ENCODE measurements around the gene ATP5ME. TPM values are rescaled to one million over a fixed set of nuclear protein-coding genes. Genes with fewer than 3 reads are reported as not detected.

ATP5ME gene
- total RNA-seq, 1 donor from 2014 or later: 95.1 TPM

DNA sequence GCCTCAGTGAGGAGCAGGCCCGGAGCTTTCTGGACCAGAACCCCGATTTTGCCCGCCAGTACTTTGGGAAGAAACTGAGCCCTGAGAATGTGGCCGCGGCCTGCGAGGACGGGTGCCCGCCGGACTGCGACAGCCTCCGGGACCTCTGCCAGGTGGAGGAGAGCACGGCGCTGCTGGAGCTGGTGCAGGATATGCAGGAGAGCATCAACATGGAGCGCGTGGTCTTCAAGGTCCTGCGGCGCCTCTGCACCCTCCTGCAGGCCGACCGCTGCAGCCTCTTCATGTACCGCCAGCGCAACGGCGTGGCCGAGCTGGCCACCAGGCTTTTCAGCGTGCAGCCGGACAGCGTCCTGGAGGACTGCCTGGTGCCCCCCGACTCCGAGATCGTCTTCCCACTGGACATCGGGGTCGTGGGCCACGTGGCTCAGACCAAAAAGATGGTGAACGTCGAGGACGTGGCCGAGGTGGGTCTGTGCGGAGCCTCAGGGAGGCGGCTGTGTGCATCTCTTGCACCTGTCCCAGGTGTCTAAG, 48.4 kb downstream of the ATP5ME start:
- Histone ChIP-seq H3K4me1 (peaks cover 18% of the 10 kb centered on the region), H3K4me2 (peak overlapping the region; percentile 46), H3K27ac (no peak overlapping the region), H4K20me1 (ENCODE audit: low read depth) (no peaks in the 10 kb centered on the region), H3K36me3 (no peaks in the 10 kb centered on the region), H2AFZ (replicated peaks) (peak overlapping the region; percentile 76), H3K4me3 (no peak overlapping the region), H3K79me2 (ENCODE audit: low read depth) (no peaks in the 10 kb centered on the region), H3F3A (ENCODE audit: low read depth) (peaks cover 8% of the 10 kb centered on the region), H3K27me3 (no peaks in the 10 kb centered on the region), H3K9ac (no peak overlapping the region), H3K9me3 (ENCODE audit: low read depth) (no peaks in the 10 kb centered on the region)
- Mint-ChIP-seq H3K36me3 (no peaks in the 10 kb centered on the region), H3K27ac (peak overlapping the region; percentile 29), H3K4me3 (no peak overlapping the region), H3K4me1 (peaks cover 8% of the 10 kb centered on the region), H3K27me3 (ENCODE audit: insufficient read depth, low read depth) (peaks cover 14% of the 10 kb centered on the region), H3K9me3 (peaks cover 6% of the 10 kb centered on the region)
- TF ChIP-seq EZH2 (IDR thresholded peaks at IDR 0.05) (no peak), EZH2phosphoT487 (IDR thresholded peaks at IDR 0.05) (no peak)
- TF ChIP-seq, protein P1, sequence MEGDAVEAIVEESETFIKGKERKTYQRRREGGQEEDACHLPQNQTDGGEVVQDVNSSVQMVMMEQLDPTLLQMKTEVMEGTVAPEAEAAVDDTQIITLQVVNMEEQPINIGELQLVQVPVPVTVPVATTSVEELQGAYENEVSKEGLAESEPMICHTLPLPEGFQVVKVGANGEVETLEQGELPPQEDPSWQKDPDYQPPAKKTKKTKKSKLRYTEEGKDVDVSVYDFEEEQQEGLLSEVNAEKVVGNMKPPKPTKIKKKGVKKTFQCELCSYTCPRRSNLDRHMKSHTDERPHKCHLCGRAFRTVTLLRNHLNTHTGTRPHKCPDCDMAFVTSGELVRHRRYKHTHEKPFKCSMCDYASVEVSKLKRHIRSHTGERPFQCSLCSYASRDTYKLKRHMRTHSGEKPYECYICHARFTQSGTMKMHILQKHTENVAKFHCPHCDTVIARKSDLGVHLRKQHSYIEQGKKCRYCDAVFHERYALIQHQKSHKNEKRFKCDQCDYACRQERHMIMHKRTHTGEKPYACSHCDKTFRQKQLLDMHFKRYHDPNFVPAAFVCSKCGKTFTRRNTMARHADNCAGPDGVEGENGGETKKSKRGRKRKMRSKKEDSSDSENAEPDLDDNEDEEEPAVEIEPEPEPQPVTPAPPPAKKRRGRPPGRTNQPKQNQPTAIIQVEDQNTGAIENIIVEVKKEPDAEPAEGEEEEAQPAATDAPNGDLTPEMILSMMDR (IDR thresholded peaks at IDR 0.05): no peak
- DNase-seq (ENCODE audit: low spot score): no peak

DNA sequence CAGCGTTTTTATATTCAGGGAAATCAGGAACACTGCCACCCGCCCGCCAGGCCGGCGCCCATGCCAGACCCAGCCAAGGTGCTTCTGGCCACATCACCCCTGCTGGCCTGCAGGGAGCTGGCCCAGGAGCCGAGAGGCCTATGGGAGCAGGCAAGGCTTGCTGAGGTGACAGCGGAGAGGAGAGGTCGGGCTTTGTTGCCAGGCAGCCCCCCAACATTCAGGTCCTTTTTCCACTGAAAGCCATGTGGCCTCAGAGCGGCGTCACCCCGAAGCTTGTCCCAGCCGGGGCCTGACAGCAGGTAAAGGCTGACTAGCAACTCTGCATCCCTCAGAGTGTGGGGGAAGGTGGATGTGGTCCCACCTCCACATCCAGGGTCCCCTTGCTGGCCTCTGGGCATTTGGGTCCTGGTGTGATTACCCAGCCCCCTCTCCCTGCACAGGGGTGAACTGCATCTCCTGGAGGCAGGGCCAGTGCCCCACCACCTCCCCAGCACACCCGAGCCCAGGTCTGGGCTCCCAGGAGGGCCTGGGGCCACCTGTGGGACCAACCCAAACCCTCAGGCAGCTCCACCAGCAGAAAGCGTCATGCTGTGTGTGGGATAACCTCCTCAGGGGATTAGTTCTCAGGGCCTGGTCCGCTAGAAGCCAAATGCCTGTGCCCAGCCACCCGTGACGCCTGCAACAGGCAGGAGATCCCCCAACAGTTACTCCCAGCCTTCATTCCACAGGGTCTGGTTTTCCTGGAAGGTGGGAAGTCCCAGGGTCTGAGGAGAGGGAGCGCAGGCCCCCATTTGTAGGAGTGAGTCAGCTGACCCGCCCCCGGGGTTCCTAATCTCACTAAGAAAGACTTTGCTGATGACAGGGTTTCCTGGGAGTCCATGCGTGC, 49.1 kb downstream of the ATP5ME start, which contains the start of gene PDE6B:
Gene PDE6B, plus strand, starts transcription at position 869 of the 886 bp plus-strand sequence. CDS start 54 bp downstream, outside the sequence.
- peaks cover 6% of the 10 kb centered on the region for H3K9me3 Mint-ChIP-seq
- Histone ChIP-seq H3K9me3 (ENCODE audit: low read depth) (no peaks in the 10 kb centered on the region), H3K79me2 (ENCODE audit: low read depth) (no peaks in the 10 kb centered on the region), H4K20me1 (ENCODE audit: low read depth) (no peaks in the 10 kb centered on the region), H3K4me1 (peaks cover 18% of the 10 kb centered on the region), H3K4me2 (peak within 1 kb of the TSS; percentile 46), H3F3A (ENCODE audit: low read depth) (peaks cover 8% of the 10 kb centered on the region), H3K9ac (no peak within 1 kb of the TSS), H3K36me3 (no peaks in the 10 kb centered on the region), H2AFZ (replicated peaks) (peak within 1 kb of the TSS; percentile 76), H3K4me3 (no peak within 1 kb of the TSS), H3K27me3 (no peaks in the 10 kb centered on the region), H3K27ac (no peak within 1 kb of the TSS)
- peaks cover 13% of the 10 kb centered on the region for H3K27me3 Mint-ChIP-seq (ENCODE audit: insufficient read depth, low read depth)
- no peaks in the 10 kb centered on the region for H3K36me3 Mint-ChIP-seq
- H3K4me3 Mint-ChIP-seq: no peak within 1 kb of the TSS
- peaks cover 8% of the 10 kb centered on the region for H3K4me1 Mint-ChIP-seq
- TF ChIP-seq, protein P1 (IDR thresholded peaks at IDR 0.05): no peak
- TF ChIP-seq EZH2 (IDR thresholded peaks at IDR 0.05): no peak
- TF ChIP-seq EZH2phosphoT487 (IDR thresholded peaks at IDR 0.05): no peak
- DNase-seq (ENCODE audit: low spot score): peak; percentile 70
- peak within 1 kb of the TSS; percentile 29 for H3K27ac Mint-ChIP-seq

- Histone ChIP-seq H3F3A (ENCODE audit: low read depth) (peaks cover 8% of the 10 kb centered on the region), H3K27ac (no peak overlapping the region), H4K20me1 (ENCODE audit: low read depth) (no peaks in the 10 kb centered on the region), H3K79me2 (ENCODE audit: low read depth) (no peaks in the 10 kb centered on the region), H3K4me2 (no peak overlapping the region), H3K9me3 (ENCODE audit: low read depth) (no peaks in the 10 kb centered on the region), H3K4me1 (peaks cover 18% of the 10 kb centered on the region), H3K27me3 (no peaks in the 10 kb centered on the region), H3K9ac (no peak overlapping the region), H3K36me3 (no peaks in the 10 kb centered on the region), H3K4me3 (no peak overlapping the region), H2AFZ (replicated peaks) (no peak overlapping the region)
- Mint-ChIP-seq H3K27ac (no peak overlapping the region), H3K27me3 (ENCODE audit: insufficient read depth, low read depth) (peaks cover 8% of the 10 kb centered on the region), H3K36me3 (no peaks in the 10 kb centered on the region), H3K4me1 (peaks cover 8% of the 10 kb centered on the region), H3K9me3 (peaks cover 4% of the 10 kb centered on the region), H3K4me3 (no peak overlapping the region)
- TF ChIP-seq, protein P1 (IDR thresholded peaks at IDR 0.05): no peak
- TF ChIP-seq EZH2 (IDR thresholded peaks at IDR 0.05) (no peak), EZH2phosphoT487 (IDR thresholded peaks at IDR 0.05) (no peak)
- peak; percentile 1 for DNase-seq (ENCODE audit: low spot score)
Observed at GRCh38 chr4:623914-624566, 50.0 kb downstream of the ATP5ME start.
